Measurements from ENCODE around the gene FXYD7.
"Not testable (repeated sequence)": the region's sequence is repeated elsewhere in the genome, so short reads cannot be mapped to it uniquely, and the experiment has no call there.

The FXYD7 gene

DNA sequence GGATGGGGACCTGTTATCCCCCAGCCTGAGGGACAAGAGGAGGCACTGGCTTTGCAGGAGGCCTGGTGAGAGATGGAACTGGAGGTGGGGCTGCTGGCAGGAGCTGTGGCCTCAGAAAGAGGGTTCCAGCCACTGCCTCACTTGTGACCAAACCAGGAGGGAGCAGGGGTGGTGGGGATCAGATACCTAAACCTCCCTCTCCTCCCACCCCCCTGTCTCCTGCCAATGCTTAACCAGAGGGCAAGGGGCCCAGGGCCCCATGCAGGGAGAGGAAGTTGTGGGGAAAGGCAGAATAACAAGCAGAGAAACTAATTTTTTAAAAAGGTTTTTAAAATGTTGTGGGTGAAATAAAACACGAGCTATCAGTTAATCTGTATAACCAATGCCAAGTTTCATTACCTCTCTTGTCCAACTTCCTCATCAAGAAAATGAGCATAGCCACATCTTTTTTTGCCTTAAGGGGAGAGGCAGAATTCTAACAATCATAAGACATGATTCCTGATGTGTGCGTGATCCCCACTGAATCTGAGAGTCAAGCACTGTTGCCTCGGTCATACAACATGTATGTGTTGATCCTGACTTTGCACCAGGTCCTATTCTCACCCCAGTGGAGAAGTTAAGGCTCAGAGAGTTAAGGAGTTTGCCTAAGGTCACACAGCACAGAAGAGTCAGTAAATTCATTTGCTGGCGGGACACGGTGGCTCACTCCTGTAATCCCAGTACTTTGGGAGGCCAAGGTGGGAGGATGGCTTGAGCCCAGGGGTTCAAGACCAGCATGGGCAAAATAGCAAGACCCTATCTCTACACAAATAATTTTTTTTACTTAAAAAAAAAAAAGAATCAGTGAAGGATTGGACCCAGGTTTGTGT lies 24.4 kb downstream of the FXYD7 start:
- no peak for DNase-seq

GRCh38 chr19:35168196-35168595 lies 25.1 kb downstream of the FXYD7 start:
- no peak for DNase-seq

- DNase-seq: no peak
Observed at GRCh38 chr19:35169221-35169995, 26.4 kb downstream of the FXYD7 start.

GRCh38 chr19:35170359-35171061 lies 27.5 kb downstream of the FXYD7 start:
- DNase-seq: no peak

- DNase-seq: no peak
Observed at GRCh38 chr19:35171730-35172129, 28.7 kb downstream of the FXYD7 start.

GRCh38 chr19:35174226-35174625 lies 31.2 kb downstream of the FXYD7 start:
- no peak for DNase-seq

DNA sequence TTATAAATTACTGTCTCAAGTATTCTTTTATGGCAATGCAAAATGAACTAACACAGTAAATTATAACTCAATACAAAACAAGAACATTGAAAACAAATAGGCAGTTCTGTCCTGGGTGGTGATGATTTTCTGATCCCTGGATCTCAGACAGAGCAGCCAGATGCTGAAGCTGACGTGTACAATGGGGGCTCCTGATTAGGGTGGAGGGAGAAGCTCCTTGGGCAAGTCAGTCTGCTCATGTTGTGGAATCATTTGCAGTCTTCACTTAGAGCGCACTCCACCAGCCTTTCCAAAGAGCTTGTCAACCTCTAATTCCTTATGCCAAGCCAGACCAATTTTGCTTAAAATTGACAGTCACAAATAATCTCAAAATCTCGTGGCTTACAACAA lies 33.1 kb downstream of the FXYD7 start:
- DNase-seq: no peak

DNA sequence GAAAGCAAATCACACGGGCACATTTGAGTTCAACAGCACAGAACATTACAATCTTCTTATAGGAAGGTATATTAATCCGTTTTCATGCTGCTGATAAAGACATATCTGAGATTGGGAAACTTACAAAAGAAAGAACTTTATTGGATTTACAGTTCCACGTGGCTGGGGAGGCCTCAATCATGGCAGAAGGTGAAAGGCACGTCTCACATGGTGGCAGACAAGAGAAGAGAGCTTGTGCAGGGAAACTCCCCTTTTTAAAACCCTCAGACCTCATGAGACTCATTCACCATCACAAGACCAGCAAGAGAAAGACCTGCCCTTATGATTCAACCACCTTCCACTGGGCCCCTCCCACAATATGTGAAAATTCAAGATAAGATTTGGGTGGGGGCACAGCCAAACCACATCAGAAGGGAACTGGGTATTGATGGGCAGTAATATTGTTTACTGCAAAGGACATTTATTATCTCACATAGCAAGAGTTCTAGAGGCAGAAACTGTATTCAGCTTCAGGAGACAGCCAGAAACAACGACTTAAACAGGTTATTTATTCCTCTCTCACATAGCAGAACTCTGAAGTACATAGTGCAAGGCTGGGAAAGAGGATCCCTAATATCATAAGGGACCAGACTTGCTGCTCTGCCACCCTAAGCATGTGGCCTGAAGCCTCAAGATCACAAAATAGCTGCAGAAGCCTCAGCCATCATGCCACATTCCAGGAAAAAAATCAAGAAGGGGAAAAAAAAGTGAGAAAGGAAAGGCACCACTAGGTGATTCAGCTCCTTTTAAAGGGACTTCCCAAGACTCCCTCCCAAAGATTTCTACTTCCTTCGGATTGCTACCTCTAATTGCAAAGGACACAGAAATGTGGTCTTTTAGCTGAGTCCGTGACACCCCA lies 34.6 kb downstream of the FXYD7 start:
- no peak for DNase-seq

GRCh38 chr19:35178701-35179100 lies 35.6 kb downstream of the FXYD7 start:
- no peak for DNase-seq

GRCh38 chr19:35179830-35180229 lies 36.8 kb downstream of the FXYD7 start:
- DNase-seq: no peak

- DNase-seq: no peak
Observed at GRCh38 chr19:35181387-35181786, 38.3 kb downstream of the FXYD7 start.

DNA sequence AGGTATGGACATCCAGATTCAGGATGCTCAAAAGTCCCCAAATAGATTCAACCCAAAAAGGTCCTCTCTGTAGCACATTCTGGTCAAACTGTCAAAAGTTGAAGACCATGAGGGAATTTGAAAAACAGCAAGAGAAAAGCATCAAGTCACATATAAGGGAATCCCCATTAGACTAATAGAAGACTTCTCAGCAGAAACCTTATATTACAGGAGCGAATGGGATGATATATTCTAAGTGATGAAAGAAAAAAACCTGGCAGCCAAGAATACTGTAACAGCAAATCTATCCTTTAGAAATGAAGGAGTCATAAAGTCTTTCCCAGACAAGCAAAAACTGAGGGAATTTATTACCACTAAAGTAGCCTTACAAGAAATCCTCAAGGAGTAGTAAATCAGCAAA lies 41.2 kb downstream of the FXYD7 start:
- no peak for DNase-seq

GRCh38 chr19:35184884-35185283 lies 41.8 kb downstream of the FXYD7 start:
- no peak for DNase-seq

GRCh38 chr19:35194012-35194984 lies 51.2 kb downstream of the FXYD7 start:
- DNase-seq: no peak

- no peak for DNase-seq
Observed at GRCh38 chr19:35195830-35196229, 52.8 kb downstream of the FXYD7 start.

DNA sequence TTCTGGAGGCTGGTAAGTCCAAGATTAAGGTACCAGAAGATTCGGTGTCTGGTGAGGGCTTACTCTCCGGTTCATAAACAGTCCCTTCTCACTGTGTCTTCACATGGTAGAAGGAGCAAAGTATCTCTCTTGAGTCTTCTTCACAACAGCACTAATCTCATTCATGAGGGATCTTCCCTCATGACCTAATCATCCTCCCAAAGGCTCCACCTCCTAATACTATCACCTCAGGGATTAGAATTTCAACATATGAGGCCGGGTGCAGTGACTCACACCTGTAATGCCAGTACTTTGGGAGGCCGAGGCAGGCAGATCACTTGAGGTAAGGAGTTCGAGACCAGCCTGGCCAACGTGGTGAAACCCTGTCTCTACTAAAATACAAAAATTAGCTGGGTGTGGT lies 53.8 kb downstream of the FXYD7 start:
- DNase-seq: not testable (repeated sequence)

- no peak for DNase-seq
Observed at GRCh38 chr19:35199481-35199880, 56.4 kb downstream of the FXYD7 start.

DNA sequence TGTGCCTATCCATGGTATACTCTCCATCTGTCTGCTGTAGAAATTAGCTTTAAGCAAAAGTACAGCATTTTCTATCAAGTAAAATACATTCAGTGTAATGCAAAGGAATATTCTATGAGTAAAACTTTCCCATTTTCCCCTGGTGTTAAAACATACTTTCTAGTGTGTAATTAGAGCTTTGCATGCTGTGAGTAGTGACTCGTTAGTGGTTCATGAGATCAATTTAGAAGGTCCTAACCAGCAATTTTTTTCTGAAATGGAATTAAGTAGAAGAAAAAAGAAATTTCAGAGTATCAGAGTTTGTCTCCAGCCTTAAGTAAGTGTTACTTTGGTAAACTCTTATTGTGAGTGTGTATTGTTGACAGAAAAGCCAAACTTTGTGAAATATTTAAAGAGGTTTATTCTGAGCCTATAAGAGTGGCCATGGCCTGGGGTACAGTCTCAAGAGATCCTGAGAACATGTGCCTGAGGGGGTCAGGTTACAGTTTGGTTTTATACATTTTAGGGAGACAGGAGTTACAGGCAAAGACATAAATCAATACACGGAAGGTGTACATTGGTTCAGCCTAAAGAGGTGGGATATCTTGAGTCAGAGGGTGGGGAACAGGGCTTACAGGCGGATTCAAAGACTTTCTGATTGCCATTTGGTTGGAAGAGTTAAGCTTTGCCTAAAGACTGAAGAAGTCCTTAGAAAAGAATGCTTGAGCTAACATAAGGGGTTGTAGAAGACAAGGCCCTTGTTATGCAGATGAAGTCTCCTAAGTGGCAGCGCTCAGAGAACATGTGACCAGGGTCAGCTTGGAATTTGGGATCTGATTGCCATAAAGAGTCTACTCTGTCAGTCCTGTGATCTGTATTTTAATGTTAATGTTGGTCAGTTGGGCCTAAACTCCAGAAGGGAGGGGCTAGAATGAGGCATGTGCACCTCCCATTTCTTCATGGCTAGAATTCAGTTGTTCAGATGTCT lies 60.0 kb downstream of the FXYD7 start:
- no peak for DNase-seq
